Activated CD8-positive, alpha-beta memory T cell treated with anti-CD3 and anti-CD28 coated beads, Interleukin-2, amount 50 U/mL, for 24 hours (primary cell): ENCODE measurements around the gene SIX5.

ENCODE experiments used
- DNase-seq: peaks from one replicate; pipeline ENCODE4 v3.0.0-alpha.2; 2020; ENCODE audit errors: extremely low read depth

The SIX5 gene

DNA sequence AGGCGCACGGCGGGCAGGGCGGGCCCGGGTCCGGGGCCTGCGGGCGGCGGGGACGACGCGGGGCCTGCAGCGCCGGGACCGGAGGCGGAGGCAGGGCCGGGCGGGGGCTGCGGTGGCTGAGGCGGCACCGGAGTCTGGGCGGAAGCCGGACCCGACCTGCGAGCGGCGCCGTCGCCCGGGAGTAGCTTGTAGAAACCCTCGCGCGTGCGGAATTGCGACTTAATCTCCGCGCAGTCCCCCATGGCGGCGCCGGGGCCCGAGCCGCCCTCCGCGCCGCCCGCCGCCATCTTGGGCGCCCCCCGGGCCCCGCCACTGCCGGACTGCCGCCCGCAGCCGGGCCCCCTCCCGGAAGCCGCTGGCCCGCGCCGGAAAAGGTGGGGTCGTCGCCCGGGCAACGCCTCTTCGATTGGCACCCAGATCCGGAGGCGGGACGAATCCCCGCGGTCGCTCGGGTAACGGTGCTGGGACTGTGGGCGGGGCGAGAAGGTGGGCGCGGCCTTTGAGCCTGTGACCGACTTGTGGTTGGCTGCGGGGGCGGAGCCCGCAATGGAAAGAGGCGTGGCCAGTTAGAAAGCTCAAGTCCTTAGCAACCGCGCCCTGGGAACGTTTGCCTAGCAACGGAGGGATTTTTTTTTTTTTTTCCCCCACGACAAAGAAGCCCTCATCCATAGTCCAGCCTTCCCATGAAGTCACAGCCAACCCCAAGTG lies 23.6 kb upstream of the SIX5 start, which contains the start of gene DMWD:
Gene DMWD (minus strand): TSS at position 376 of the 708 bp plus-strand sequence. CDS start 89 bp downstream, at position 287.
- DNase-seq, result peak; percentile 99

DNA sequence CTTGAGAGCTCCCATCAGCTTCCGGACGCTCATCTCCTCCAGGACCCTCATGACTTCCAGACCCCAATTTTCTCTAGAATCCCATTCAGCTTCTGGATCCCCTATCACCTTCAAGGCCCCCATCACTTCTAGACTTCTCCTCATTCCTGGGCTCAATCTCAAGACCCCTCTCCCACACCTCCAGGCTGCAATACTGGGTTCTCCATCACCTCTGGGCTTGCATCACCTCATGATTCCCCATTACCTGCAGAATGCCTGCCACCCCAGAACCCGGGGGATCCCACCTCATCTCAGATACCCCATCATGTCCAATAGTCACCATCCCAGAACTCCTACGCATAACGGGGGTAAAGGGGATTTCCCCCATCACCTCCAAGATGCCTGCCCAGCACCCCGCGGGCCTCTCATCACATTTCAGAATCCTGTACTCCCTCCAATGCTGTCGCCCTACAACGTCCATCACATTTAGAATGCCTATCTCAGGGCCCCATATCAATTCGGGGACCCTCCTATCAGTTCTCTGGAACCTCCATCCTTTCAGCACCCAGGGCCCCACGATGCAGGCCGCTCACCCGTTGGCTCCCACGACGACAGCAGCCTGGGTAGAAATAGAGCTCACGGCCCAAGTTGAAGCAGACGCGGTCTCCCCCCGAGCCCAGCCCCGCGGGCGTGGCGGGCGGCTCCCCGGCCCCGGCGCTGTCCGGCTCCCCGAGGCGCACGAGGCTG lies 22.9 kb upstream of the SIX5 start:
- DNase-seq, result no peak

DNA sequence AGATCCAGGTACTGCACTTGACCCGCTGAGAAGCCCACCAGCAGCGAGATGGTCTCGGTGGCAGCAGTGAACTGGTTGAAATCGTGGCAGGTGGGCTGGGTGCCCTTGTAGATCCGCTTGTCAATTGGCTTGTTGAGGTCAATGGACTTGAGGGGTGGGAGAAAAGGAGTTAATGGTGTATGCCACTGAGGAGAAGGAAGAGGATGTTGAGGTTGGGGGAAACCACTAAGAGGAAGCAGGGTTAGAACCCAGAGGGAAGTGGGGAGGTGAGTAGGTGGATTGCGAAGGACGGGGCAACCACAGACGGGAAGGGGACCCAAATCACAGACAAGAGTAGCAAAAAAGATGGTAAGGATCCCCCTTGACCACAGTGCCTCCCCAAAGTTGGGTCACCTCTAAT lies 21.9 kb upstream of the SIX5 start:
- no peak for DNase-seq

DNA sequence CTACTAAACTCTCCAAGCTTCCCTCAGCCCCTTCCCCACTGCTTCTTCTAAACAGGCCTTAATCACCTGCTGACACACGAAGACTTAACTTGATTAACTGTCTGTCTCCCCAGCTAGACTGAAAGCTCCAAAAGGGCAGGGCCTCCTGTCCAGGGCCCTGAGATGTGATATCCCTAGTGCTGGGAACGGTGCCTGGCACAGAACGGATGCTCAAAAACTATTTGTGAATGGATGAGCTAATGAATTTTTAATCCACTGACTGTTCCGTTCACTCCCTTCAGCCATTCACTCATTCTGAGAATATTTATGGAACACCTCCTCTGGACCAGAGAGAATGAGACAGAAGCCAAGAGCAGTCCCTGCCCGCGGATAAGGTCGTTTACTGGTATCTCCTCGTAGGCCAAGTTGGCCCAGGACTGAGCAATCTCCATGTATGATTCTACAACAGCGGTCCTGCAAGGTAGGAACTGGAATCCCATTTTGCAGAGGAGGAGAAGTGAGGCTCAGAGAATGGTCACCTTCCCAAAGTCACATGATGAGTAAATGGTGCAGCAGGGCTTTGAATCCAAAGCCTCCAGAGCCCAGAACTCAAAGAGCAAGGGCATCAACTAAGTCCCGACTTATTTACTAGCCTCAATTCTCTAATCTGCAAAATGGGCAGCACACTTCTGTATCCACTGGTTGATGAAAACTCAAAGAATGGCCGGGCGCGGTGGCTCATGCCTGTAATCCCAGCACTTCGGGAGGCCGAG lies 20.2 kb upstream of the SIX5 start:
- no peak for DNase-seq

DNA sequence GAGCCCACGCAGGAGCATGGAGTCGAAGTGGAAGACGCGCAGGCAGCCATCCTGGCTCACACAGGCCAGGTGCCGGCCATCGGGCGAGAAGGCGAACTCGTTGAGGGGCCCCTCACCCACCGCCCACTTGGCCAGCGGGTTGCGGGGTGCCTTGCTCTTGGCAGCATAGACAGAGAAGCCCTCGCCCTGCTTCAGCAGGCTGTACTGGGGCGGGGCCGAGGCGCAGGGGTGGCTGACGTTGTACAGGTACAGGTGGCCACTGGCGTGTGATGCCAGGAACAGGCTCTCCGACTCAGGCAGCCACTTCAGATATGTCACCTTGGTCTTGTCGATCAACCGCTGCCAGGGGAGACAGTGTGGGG lies 17.5 kb upstream of the SIX5 start:
- no peak for DNase-seq

DNA sequence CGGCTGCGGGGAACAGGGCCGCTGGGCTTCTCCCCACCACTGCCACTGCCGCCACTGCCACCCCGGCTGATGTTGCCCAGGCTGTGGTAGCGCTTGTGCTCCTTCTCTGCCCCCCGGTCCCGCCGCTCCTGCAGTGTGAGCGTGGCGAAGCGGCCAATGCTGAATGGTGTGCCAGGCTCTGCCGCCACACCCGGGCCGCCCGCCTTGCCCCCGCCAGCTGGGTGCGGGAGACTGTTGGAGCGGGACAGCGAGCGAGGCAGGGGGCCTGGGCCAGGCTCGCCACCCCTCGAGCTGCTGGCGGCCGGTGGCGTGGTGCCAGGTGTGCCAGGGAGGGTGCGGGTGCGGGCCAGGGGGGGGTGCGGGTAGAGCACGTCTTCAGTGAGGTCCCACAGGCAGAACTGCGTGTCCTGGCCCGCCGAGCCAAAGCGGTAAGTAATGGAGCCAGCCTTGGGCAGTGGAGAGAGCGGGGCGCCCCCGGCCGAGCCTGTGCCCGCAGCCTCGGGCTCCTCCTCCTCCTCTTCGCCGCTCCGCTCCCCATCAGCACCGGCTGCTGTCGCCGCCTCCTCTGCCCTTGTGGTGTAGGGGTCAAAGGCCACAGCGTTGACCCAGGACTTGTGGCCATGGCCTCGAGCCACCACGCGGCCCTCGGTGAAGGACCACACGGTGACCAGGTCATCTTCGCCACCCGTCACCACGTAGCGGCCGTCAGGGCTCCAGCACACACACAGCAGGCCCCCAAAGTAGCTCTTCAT lies 16.9 kb upstream of the SIX5 start:
- no peak for DNase-seq

DNA sequence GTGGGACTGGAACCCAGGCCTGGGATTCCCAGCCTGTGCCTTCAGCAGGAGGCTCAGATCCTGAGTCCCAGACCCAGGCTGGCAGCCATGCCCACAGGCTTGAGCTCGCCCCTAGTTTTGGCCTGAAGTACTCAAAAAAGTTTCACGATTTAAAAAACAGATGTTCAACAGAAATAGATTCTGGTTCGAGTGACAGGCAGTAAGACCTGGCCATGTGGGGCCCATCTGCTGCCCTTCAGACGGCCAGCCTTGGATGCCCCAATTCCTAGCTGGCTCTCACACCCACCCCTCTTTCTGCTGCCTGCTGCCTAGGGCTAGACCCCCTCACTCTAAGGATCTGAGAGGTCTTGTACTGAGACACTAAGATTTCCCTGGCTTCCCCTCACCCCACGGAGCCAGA lies 16.0 kb upstream of the SIX5 start:
- no peak for DNase-seq

DNA sequence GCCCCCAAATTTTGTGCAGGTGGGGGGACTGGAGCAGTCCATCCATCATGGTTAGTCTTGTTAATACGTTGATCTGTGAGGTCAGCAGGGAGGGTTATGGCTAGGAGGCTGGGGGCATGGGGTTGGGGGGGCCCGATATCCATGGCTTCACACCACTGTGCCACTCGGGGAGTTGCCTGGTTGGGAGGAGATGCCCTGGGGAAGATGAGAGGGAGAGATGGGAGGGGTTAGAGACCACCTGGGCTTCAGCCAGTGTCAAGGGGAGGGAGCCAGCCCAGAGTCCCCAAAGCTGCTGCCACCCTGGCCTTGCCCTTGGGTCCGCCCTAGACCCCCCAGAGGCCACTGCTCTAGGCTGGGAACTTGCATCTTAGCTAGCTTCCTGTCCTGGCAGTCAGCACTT lies 15.0 kb upstream of the SIX5 start:
- DNase-seq, result no peak

DNA sequence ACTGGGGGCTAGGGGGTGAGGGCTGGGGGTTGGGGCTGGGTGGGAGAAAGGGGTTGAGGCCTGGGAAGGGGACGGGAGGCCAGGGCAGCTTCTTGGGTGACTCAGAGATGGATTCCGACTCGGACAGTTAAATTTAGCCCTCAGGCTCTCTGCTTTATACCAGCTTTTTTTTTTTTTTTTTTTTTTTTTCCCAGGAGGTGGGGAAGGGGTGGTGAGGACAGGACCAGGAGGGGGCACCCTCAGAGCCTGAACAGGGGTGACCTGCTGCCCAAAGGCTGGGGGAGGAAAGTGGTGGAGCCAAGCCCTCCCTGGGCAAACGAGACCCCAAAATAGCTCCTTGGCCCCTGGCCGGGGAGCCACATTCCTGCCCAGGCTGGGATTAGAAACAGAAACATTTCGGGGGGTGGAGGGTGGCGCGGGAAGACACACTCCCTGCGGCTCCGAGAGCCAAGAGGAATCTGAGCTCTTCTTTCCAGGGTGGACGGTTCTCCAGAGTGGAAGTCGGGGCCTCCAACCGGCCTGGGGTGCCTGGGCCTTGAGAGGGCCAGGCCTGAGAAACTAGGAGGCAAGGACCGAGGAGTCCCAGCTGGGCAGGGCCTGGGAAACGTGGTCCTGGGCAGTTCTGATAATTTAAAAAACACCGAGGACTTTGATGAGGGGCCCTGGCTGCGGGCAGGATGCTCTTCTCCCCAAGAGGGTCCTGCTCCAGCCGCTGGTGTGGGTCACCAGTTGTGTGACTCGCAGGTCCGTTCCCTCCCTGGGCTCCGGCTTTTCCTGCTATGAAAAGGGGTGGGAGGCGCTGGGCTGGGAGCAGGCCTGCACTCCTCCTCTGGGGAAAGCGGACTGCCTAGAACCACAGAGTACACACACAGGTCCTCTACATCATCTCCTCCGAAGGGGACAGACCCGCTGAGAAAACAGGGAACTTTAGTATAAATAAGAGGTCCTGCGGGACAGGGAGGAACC lies 14.1 kb upstream of the SIX5 start:
- DNase-seq, result no peak

DNA sequence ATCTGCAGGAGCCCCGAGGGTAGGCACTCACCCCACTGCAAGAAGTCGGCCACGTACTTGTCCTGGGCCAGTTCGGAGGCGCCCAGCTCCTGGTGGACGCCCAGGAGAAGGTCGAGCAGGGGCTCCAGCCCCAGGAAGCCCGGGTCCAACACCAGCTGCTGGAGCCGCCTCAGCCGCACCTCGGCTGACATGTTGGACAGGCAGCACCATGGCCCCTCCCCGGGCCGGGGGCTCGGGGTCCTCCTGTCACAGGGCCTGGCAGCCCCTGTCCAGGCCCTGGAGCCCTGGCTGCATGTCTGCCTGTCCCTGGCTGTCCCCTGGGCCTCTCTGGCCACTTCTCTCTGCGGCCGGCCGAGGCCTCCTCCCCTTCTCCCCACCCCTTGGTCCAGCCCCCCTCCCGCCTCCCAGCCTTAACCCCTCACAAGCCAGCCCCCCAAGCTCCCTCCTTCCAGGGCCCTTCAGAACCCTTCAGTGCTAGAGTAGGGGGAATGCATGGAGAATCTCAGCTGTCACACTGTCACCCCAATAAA lies 13.2 kb upstream of the SIX5 start, which contains the start of gene DMPK:
Gene DMPK (minus strand): TSS at position 329 of the 530 bp plus-strand sequence. CDS start 138 bp downstream, at position 191.
- DNase-seq, result no peak

DNA sequence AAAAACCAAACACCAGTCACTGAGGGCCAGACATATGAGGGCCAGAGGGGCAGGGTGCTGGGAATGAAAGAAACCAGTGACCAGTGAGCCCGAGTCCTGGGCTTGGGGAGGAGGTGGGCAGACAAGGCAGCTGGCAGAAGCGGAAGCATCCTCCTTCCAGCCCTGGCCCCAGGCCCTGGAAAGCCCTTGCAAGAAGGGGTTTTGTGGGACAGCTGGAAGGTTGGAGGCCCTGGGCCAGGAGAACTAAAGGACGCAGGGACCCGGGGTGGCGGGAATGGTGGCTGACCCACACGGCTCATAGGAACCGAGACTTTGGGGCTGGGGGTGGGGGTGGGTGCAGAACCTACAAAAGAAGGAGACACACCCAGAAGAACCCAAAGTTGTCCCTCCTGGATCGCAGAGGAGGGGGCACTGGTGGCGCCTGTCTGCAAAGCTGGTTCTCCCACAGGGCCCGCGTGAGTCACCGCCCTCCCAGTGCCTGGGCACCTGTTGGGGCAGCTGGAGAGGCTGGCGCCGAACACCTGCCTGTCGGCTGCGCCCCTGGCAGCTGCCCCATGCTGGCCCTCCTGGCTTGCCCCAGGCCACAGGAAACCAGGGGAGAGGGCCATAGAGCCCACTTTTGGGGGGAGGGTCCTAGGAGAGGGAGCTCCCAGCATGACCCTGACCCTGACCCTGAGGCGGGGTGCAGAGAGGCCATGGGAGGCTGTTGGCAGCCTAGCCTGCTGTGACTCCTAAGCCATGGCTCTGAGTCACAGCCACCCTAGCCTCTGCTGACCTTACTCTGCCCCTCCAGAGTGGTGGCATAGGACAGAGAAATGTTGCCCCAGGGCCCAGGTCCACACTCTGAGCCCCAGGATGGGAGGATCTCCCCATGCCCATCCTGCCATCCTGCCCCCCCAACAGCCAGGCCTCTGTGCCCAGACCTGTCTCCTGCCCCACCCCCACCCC lies 12.4 kb upstream of the SIX5 start:
- no peak for DNase-seq

DNA sequence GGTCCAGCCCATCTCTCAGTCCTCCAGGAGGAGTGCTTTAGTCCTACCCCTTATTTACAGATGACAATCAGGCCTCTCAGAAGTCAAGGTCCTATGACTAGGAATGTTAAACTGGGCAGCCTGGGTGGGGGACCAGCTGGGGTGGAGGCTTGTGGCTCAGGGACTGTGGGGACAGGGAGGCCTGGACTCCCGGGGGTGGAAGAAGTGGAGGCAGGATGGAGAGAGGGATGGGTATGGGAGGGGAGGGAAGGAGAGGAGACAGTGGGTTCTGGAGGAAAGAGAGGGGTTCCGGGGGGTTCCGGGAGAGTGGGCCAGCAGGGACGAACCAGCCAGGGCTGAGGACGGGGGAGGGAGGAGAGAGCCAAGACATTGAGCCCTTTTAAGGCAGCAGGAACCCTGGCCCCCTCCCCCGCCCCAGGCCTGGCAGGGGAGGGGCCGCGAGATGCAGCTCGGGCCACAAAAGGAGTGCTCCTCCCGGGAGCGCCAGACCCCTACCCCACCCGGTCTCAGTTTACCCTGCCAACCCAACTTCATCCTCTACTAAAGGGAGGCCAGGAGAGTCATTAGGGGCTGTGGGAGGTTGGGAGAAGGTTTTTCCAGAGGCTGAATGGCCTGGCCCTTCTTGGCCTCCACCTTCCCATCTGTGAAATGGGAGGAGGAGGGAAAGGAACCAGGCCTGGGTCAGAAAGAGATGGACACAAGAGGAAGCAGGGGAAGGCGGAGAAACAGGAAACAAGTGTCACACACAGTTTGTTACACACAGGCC lies 11.6 kb upstream of the SIX5 start:
- DNase-seq, result no peak

DNA sequence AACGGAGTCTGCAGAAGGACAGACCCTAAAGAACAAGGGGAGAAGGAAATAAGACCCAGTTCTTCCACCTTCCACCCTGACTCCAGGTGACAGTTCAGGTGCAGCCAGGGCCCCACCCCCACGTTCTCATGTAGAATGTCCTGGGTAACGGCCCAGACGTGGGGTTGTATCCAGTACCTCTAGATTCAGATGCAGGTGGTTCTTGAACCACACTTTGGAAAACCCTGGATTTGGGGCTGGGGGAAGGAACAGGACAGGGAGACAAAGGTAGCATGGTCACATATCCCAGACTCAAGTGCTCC lies 11.0 kb upstream of the SIX5 start:
- no peak for DNase-seq

DNA sequence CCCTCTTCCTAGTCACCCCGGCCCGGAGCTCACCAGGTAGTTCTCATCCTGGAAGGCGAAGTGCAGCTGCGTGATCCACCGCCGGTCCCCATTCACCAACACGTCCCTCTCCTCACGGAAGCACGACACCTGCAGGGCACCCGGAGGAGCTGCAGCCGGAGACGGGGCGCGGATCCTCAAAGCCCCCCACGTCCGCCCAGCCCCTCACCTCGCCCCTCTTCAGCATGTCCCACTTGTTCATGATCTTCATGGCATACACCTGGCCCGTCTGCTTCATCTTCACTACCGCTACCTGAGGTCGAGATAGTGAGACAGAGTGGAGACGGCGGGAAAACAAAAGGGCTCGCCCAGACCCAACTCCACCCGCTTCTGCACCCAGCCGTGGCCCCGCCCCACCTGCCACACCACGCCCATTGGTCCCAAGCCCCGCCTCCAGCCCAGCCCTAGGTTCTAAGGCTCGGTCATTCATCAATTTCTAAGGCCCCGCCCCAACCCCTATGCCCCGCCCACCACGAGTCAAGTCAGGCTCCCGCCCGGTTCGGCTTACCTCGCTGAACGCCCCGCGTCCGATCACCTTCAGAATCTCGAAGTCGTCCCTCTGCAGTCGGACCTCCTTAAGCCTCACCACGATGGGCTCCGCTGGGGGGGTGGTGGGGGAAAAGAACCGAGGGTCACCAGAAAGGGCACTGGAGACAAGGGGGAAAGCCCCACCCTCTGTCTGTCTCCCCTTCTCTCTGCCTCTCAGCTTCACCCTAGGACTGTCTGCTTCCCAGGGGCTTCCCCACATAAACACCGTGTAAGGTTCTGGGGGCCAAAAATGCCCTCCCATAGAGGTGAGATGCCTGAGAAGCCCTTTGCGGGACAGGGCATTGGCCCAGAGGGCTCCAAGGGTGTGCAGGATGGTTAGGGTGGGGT lies 10.4 kb upstream of the SIX5 start:
- DNase-seq, result peak; percentile 80

DNA sequence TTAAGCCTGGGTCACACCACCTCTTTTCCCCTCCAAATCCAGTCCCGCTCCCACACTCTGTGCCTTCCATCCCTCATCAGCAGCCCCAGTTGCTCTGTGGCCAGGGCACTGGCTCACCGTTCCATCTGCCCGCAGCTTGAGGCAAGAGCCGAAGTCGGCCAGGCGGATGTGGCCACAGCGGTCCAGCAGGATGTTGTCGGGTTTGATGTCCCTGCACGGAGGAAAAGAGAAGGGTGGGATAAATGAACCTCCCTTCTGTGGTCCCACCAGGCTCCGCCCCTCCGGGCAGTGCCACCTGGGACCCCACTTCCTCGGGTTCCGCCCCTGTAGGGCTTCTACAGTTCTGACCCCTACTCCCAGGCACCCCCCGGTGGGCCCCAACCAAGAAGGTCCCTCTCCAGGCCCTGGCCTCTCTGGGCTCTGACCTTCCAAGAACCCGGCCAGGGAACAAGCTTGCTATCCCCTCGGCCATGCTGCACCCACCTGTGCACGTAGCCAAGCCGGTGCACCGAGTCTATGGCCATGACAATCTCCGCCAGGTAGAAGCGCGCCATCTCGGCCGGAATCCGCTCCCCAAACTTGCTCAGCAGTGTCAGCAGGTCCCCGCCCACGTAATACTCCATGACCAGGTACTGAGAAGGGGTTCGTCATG lies 9.1 kb upstream of the SIX5 start:
- no peak for DNase-seq

DNA sequence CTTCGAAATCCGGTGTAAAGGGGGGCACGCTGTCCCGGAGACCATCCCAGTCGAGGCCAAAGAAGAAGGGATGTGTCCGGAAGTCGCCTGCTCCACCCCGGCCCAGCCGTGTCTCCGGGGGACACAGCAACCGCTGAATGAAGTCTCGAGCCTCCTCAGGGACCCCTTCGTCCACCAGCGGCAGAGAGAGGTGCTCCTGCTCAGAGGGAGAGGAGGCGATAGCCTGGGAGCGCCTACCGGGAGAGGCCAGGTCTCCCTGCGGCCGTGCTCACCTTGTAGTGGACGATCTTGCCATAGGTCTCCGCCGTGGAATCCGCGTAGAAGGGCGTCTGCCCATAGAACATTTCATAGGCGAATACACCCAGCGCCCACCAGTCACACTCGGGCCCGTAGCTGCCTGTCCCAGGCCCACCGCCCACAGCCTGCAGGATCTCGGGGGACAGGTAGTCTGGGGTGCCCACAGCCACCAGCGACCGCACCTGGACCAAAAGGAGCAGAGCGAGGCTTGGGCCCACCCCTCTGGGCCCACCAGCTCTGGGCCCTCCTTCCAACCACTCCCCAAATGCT lies 8.4 kb upstream of the SIX5 start:
- DNase-seq, result no peak

DNA sequence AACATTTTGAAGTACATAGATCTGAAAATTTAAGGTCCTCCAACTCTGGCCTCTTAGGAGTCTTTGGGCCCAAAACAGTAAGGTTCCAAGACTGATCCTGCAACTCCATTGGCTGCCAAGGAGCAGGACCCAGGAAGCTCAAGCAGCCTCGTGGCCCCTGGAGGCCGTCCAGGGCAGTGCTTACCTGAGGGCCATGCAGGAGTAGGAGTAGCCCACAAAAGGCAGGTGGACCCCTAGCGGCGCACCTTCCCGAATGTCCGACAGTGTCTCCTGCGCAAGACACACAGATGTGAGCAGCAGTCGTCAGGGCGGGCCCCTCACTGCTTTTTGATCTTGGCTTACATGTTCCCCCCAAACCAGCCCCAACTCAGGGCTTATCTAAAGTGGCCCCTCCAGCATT lies 5.7 kb upstream of the SIX5 start:
- no peak for DNase-seq
